ENCODE measurements around the gene UNC13D.

Gene UNC13D

GRCh38 chr17:75806822-75807500 lies 37.2 kb downstream of the UNC13D start:
- ChIA-PET CTCF (interaction anchor here (0.8 to 4.1 kb wide), 6 partner anchors 10 to 57 kb away, joined by 3 to 15 read pairs (median 4); partner anchors contain the start of gene GALK1), POLR2A (no interaction called here)
- TF ChIP-seq, protein P1, sequence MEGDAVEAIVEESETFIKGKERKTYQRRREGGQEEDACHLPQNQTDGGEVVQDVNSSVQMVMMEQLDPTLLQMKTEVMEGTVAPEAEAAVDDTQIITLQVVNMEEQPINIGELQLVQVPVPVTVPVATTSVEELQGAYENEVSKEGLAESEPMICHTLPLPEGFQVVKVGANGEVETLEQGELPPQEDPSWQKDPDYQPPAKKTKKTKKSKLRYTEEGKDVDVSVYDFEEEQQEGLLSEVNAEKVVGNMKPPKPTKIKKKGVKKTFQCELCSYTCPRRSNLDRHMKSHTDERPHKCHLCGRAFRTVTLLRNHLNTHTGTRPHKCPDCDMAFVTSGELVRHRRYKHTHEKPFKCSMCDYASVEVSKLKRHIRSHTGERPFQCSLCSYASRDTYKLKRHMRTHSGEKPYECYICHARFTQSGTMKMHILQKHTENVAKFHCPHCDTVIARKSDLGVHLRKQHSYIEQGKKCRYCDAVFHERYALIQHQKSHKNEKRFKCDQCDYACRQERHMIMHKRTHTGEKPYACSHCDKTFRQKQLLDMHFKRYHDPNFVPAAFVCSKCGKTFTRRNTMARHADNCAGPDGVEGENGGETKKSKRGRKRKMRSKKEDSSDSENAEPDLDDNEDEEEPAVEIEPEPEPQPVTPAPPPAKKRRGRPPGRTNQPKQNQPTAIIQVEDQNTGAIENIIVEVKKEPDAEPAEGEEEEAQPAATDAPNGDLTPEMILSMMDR (IDR thresholded peaks at IDR 0.05; ENCODE audit: control extremely low read depth, extremely low read depth, low read depth, missing control alignments): no peak
- DNase-seq (ENCODE audit: extremely low spot score): no peak

- TF ChIP-seq, protein P1 (IDR thresholded peaks at IDR 0.05; ENCODE audit: control extremely low read depth, extremely low read depth, low read depth, missing control alignments): no peak
- no peak for DNase-seq (ENCODE audit: extremely low spot score)
- ChIA-PET POLR2A (interaction anchor here (1.0 to 1.2 kb wide), 2 partner anchors 19 to 24 kb away, joined by 3 to 8 read pairs; partner anchors contain the start of gene UNK), CTCF (interaction anchor here (0.9 to 6.7 kb wide), 14 partner anchors 9 to 170 kb away, joined by 3 to 30 read pairs (median 5); partner anchors contain the start of gene GALK1)
Observed at GRCh38 chr17:75803883-75804282, 40.3 kb downstream of the UNC13D start.

DNA sequence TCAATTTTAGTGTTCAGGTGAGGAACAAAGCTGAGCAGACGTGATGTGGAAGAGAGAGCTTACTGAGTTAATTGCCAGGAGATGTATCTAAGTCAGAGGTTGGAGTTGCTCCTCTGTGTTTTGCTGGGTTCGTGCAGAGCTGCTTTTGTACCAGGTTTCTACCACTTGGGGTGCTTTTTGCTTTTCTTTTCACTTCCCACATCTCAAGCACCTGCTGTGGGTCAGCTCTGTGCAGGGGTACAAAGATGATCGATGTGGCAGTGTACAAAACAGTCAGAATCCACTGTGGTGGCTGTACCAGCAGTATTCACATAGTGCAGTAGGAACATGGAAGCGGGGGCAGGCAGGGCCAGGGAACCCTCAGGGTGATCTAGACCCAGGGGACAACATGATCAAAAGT lies 44.8 kb downstream of the UNC13D start:
- POLR2A ChIA-PET: interaction anchor here (0.8 kb wide), 1 partner anchor 19 kb away, joined by 3 read pairs; no protein-coding TSS in a partner anchor
- CTCF ChIA-PET: interaction anchor here (1.0 to 6.7 kb wide), 6 partner anchors 10 to 44 kb away, joined by 3 to 30 read pairs (median 5); partner anchors contain the start of genes GALK1 and UNK
- no peak for DNase-seq (ENCODE audit: extremely low spot score)
- TF ChIP-seq, protein P1 (IDR thresholded peaks at IDR 0.05; ENCODE audit: control extremely low read depth, extremely low read depth, low read depth, missing control alignments): peak; percentile 3

- CTCF ChIA-PET: interaction anchor here (0.7 to 3.5 kb wide), 9 partner anchors 9 to 218 kb away, joined by 3 to 10 read pairs (median 3); partner anchors contain the start of gene UNC13D
- POLR2A ChIA-PET: interaction anchor here (0.6 kb wide), 2 partner anchors 32 to 857 kb away, joined by 3 to 4 read pairs; no protein-coding TSS in a partner anchor
- no peak for DNase-seq (ENCODE audit: extremely low spot score)
- TF ChIP-seq, protein P1 (IDR thresholded peaks at IDR 0.05; ENCODE audit: control extremely low read depth, extremely low read depth, low read depth, missing control alignments): no peak
Observed at GRCh38 chr17:75795820-75796607, 48.2 kb downstream of the UNC13D start.

DNA sequence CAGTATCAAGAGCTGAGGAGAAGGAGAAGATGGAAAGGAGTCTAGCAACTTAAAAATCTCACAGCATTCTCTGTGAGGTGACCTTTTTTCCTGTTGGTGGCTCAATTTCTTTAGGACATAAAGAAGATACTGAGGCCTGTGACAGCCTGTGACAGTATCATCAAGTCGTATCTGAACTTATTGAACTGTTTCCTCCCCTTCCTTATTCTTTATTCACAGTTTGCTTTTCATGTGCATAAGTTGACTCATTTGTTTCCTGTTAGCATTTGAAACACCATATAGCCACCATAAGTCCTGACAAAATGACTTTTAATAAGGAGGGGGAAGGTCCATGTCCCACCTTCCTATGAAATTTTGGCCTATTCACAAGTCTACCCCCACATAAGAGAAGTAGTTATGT lies 50.7 kb downstream of the UNC13D start:
- CTCF ChIA-PET: no interaction called here
- TF ChIP-seq, protein P1 (IDR thresholded peaks at IDR 0.05; ENCODE audit: control extremely low read depth, extremely low read depth, low read depth, missing control alignments): no peak

GRCh38 chr17:75791254-75791653 lies 53.0 kb downstream of the UNC13D start:
- TF ChIP-seq, protein P1 (IDR thresholded peaks at IDR 0.05; ENCODE audit: control extremely low read depth, extremely low read depth, low read depth, missing control alignments): no peak
- POLR2A ChIA-PET: interaction anchor here (1.0 kb wide), 1 partner anchor 11 kb away, joined by 7 read pairs; a partner anchor contains a TSS
- no peak for DNase-seq (ENCODE audit: extremely low spot score)
- CTCF ChIA-PET: interaction anchor here (0.8 to 3.7 kb wide), 11 partner anchors 8 to 159 kb away, joined by 3 to 12 read pairs (median 5); partner anchors contain the start of genes GALK1 and WBP2

More for the DNA sequence above, 50.7 kb downstream of the UNC13D start:
- POLR2A ChIA-PET: no interaction called here
- DNase-seq (ENCODE audit: extremely low spot score): no peak

Data from GM10248 (cell line).